A549 (cell line): Measurements from ENCODE around the gene ST6GAL1. TPM values are rescaled to one million over a fixed set of nuclear protein-coding genes. Genes with fewer than 3 reads are reported as not detected.

Experiments
- ATAC-seq, 2 experiments: fragments of 200-7000 bp in 1 of 2; fragments of >200 bp in 1 of 2; cut with Nextera tagmentation in 1 of 2; cut with Tn5 transposase in 1 of 2; 3 replicates each; pipeline versions ENCODE4 v1.8.0 to v1.9.1; 2018 to 2020; ENCODE audit warnings: mild to moderate bottlenecking in 1 of 2, moderate library complexity in 1 of 2
- CTCF ChIA-PET: fragments of 300-600 bp; sonication (Branson Sonifier 250); formaldehyde crosslinking; extraction: SDS; loops from one replicate; lab custom pipeline; 2021; ENCODE audit warnings: antibody characterized with exemption, inconsistent platforms; lab: Yijun Ruan, JAX
- POLR2A ChIA-PET: fragments of 350-600 bp; formaldehyde crosslinking; extraction: SDS; loops from one replicate; lab custom pipeline; 2021; ENCODE audit warnings: antibody characterized with exemption, inconsistent platforms; lab: Yijun Ruan, JAX
- DNase-seq, 2 experiments: peaks; one replicate each; pipeline versions ENCODE4 v3.0.0 to v3.0.0-alpha.2; 2011 to 2016; ENCODE audit warnings: low read depth in 1 of 2, low spot score in 1 of 2
- FAIRE-seq: peaks from 2 replicates; lab custom pipeline; 2011; peaks lifted over from hg19 to GRCh38; lab: Jason Lieb, UNC
- H3K27ac ChIP-seq, 2 experiments: fragments of >200 bp; sonication (Bioruptor Twin); formaldehyde crosslinking; 3 replicates each; pipeline ENCODE4 v1.5.1; 2016 to 2017
- H3K4me1 ChIP-seq: fragments of >200 bp; sonication (Bioruptor Twin); formaldehyde crosslinking; 3 replicates; pipeline ENCODE4 v1.6.1; 2016
- H3K4me2 ChIP-seq: fragments of >200 bp; sonication (Bioruptor Twin); formaldehyde crosslinking; 3 replicates; pipeline ENCODE4 v1.6.1; 2016
- H3K4me3 ChIP-seq: fragments of >200 bp; sonication (Bioruptor Twin); formaldehyde crosslinking; 3 replicates; pipeline ENCODE4 v1.5.1; 2016
- H3K9me3 ChIP-seq: fragments of >200 bp; sonication (Bioruptor Twin); formaldehyde crosslinking; 3 replicates; pipeline ENCODE4 v1.6.1; 2016
- ATOH8 ChIP-seq: fragments of 250-450 bp; sonication (Bioruptor Pico); IDR thresholded peaks from 2 replicates; pipeline ENCODE4 v1.5.0; 2020; ENCODE audit warnings: low read depth, mild to moderate bottlenecking, moderate library complexity
- CEBPB ChIP-seq, 2 experiments: fragments of >200 bp in 1 of 2; sonication (Bioruptor Twin) in 1 of 2; formaldehyde crosslinking in 1 of 2; IDR thresholded peaks; 2 replicates each; pipeline ENCODE4 v1.6.1; 2012 to 2016
- CHD2 ChIP-seq: fragments of 150-350 bp; IDR thresholded peaks from 2 replicates; pipeline ENCODE4 v1.6.1; 2014; ENCODE audit warnings: low read length; ENCODE audit not compliant: partially characterized antibody
- EHF ChIP-seq: fragments of 250-450 bp; sonication (Bioruptor Pico); IDR thresholded peaks from 2 replicates; pipeline ENCODE4 v1.5.0; 2020; ENCODE audit warnings: mild to moderate bottlenecking
- EHMT2 ChIP-seq: fragments of 200-600 bp; sonication (generic); IDR thresholded peaks from 2 replicates; pipeline ENCODE4 v1.6.1; 2016; ENCODE audit warnings: antibody characterized with exemption, low read depth, mild to moderate bottlenecking, moderate library complexity
- HEYL ChIP-seq: fragments of 250-450 bp; sonication (Bioruptor Pico); IDR thresholded peaks from 2 replicates; pipeline ENCODE4 v1.8.0; 2021; ENCODE audit warnings: mild to moderate bottlenecking, moderate library complexity
- HOXB13 ChIP-seq: fragments of 250-450 bp; sonication (Bioruptor Pico); IDR thresholded peaks from 2 replicates; pipeline ENCODE4 v1.5.0; 2020; ENCODE audit warnings: low read depth, mild to moderate bottlenecking, moderate library complexity
- JUN ChIP-seq, 2 experiments: fragments of >200 bp; sonication (Bioruptor Twin); formaldehyde crosslinking; IDR thresholded peaks; 2 replicates in 1 of 2; 3 replicates in 1 of 2; pipeline ENCODE4 v1.6.1; 2016 to 2017
- JUNB ChIP-seq: fragments of >200 bp; sonication (Bioruptor Twin); formaldehyde crosslinking; IDR thresholded peaks from 2 replicates; pipeline ENCODE4 v1.6.1; 2016
- KDM5A ChIP-seq: fragments of 200-600 bp; sonication (generic); IDR thresholded peaks from 2 replicates; pipeline ENCODE4 v1.6.1; 2016; ENCODE audit warnings: antibody characterized with exemption, mild to moderate bottlenecking
- RAD21 ChIP-seq, 2 experiments: fragments of >200 bp in 1 of 2; sonication (Bioruptor Twin) in 1 of 2; formaldehyde crosslinking in 1 of 2; IDR thresholded peaks in 1 of 2; conservative IDR thresholded peaks in 1 of 2; 2 replicates in 1 of 2; 3 replicates in 1 of 2; pipeline ENCODE4 v1.6.1; 2012 to 2018; ENCODE audit warnings: inconsistent platforms in 1 of 2
- RFX5 ChIP-seq: fragments of 450-650 bp; IDR thresholded peaks from 2 replicates; pipeline ENCODE4 v1.7.1; 2014; ENCODE audit warnings: antibody characterized with exemption, mild to moderate bottlenecking, moderate library complexity
- RNF2 ChIP-seq: fragments of 200-600 bp; sonication (generic); IDR thresholded peaks from 2 replicates; pipeline ENCODE4 v1.6.1; 2016; ENCODE audit warnings: low read depth, mild to moderate bottlenecking, antibody characterized with exemption, moderate library complexity, borderline replicate concordance
- SMC3 ChIP-seq: fragments of >200 bp; sonication (Bioruptor Twin); formaldehyde crosslinking; IDR thresholded peaks from 3 replicates; pipeline ENCODE4 v1.6.1; 2018; ENCODE audit warnings: inconsistent platforms
- TFCP2L1 ChIP-seq: fragments of 250-450 bp; sonication (Bioruptor Pico); IDR thresholded peaks from 2 replicates; pipeline ENCODE4 v1.5.0; 2021; ENCODE audit warnings: mild to moderate bottlenecking
- USF2 ChIP-seq: fragments of 450-650 bp; IDR thresholded peaks from 2 replicates; pipeline ENCODE4 v1.6.1; 2014; ENCODE audit warnings: antibody characterized with exemption
- WGBS: methylation state at CpG from one replicate; pipeline ENCODE4 v1.1.6; 2017; ENCODE audit errors: missing lambda C conversion rate; 5-methylcytosine and 5-hydroxymethylcytosine counted together
- polyA plus RNA-seq, 4 experiments: library from polyadenylated mRNA; depleted of rRNA in 3 of 4; stranded (reverse); fragments of >200 nt; fragmentation: RNase III in 1 of 4; extraction: RNeasy Plus Mini Kit Qiagen cat#74134 plus additional on column Dnase treatment in 1 of 4; gene quantifications; 2 replicates in 3 of 4; 3 replicates in 1 of 4; pipeline ENCODE4 v1.2.3, GENCODE V29; 2011 to 2017
- TF ChIP-seq, protein P1 (sequence below): fragments of 150-350 bp; IDR thresholded peaks from 2 replicates; pipeline ENCODE4 v1.6.1; 2014; ENCODE audit warnings: low read depth, mild to moderate bottlenecking, low read length
- TF ChIP-seq, protein P2 (sequence below): fragments of >200 bp; sonication (Bioruptor Twin); formaldehyde crosslinking; IDR thresholded peaks from 3 replicates; pipeline ENCODE4 v1.6.1; 2016
- TF ChIP-seq, protein P3 (sequence below): fragments of 250-450 bp; sonication (Bioruptor Pico); IDR thresholded peaks from 2 replicates; pipeline ENCODE4 v1.5.0; 2021; ENCODE audit warnings: mild to moderate bottlenecking, moderate library complexity, borderline replicate concordance

Gene ST6GAL1
- polyA plus RNA-seq, 2 of the 4 experiments (the other 2 are of a cell fraction): 3.9 to 6.5 TPM

DNA sequence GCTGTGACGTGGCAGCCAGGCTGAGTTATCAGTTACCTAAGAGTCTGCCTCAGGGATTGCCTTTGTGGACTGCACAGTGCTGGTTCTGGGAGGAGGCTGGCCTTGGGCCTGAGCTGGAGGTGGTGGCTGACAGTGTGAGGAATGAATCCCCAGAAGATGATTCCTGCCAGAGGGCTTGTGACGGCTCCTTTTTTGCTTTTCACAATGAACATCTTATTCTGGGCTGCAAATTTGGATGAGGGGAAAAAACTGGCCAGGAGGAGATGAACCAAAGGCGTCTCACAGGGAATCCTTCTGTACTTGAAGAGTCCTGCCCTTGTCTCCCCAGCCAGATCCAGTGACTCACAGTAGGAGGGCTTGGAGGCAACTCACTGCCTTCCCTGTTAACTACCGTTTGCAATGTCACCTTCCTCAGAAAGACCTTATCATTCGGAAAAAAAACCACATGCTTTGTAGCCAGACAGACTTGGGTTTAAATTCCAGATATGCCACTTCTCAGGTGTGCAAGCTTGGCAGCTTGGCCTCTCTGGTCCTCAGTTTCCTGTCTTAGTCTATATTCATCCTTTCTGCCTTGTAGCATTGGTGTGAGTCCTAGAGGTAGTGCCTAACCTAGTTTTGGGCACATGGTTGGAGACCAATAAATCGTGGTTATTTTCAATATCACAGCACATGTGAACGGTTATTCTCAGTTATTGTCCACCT lies 19.1 kb downstream of the ST6GAL1 start:
- ATAC-seq (no peak), FAIRE-seq (no peak), DNase-seq (no peak)
- TF ChIP-seq TFCP2L1 (no peak), ATOH8 (CRISPR knock-in tag) (no peak), RNF2 (no peak), KDM5A (no peak), RAD21 (conservative IDR thresholded peaks at IDR 0.05 in 1 of 2, IDR thresholded peaks at IDR 0.05 in 1 of 2) (no peak), USF2 (no peak), CHD2 (no peak), JUN (IDR thresholded peaks at IDR 0.05) (no peak), EHF (no peak)
- TF ChIP-seq, protein P1, sequence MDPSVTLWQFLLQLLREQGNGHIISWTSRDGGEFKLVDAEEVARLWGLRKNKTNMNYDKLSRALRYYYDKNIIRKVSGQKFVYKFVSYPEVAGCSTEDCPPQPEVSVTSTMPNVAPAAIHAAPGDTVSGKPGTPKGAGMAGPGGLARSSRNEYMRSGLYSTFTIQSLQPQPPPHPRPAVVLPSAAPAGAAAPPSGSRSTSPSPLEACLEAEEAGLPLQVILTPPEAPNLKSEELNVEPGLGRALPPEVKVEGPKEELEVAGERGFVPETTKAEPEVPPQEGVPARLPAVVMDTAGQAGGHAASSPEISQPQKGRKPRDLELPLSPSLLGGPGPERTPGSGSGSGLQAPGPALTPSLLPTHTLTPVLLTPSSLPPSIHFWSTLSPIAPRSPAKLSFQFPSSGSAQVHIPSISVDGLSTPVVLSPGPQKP: no peak
- TF ChIP-seq, protein P2, sequence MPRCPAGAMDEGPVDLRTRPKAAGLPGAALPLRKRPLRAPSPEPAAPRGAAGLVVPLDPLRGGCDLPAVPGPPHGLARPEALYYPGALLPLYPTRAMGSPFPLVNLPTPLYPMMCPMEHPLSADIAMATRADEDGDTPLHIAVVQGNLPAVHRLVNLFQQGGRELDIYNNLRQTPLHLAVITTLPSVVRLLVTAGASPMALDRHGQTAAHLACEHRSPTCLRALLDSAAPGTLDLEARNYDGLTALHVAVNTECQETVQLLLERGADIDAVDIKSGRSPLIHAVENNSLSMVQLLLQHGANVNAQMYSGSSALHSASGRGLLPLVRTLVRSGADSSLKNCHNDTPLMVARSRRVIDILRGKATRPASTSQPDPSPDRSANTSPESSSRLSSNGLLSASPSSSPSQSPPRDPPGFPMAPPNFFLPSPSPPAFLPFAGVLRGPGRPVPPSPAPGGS: no peak
- Histone ChIP-seq H3K4me1 (no peaks in the 10 kb centered on the region), H3K4me2 (no peak overlapping the region), H3K4me3 (no peak overlapping the region), H3K27ac (no peak overlapping the region), H3K9me3 (no peaks in the 10 kb centered on the region)
- ChIA-PET POLR2A (no interaction called here), CTCF (interaction anchor here (1.1 kb wide), 1 partner anchor 100 kb away, joined by 3 read pairs; no protein-coding TSS in a partner anchor)
- 76% methylated on average over 7 of the region's 7 CpGs for WGBS

- no peak overlapping the region for H3K4me2 ChIP-seq
- ATAC-seq (no peak), FAIRE-seq (no peak), DNase-seq (no peak)
- H3K4me3 ChIP-seq: no peak overlapping the region
- 71% methylated on average over 3 of the region's 3 CpGs for WGBS
- no peak overlapping the region for H3K27ac ChIP-seq
- H3K9me3 ChIP-seq: no peaks in the 10 kb centered on the region
- no peaks in the 10 kb centered on the region for H3K4me1 ChIP-seq
- TF ChIP-seq, protein P3, sequence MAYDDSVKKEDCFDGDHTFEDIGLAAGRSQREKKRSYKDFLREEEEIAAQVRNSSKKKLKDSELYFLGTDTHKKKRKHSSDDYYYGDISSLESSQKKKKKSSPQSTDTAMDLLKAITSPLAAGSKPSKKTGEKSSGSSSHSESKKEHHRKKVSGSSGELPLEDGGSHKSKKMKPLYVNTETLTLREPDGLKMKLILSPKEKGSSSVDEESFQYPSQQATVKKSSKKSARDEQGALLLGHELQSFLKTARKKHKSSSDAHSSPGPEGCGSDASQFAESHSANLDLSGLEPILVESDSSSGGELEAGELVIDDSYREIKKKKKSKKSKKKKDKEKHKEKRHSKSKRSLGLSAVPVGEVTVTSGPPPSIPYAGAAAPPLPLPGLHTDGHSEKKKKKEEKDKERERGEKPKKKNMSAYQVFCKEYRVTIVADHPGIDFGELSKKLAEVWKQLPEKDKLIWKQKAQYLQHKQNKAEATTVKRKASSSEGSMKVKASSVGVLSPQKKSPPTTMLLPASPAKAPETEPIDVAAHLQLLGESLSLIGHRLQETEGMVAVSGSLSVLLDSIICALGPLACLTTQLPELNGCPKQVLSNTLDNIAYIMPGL (CRISPR knock-in tag): no peak
- TF ChIP-seq EHMT2 (no peak), ATOH8 (CRISPR knock-in tag) (no peak), SMC3 (no peak), RFX5 (no peak), CEBPB (IDR thresholded peaks at IDR 0.05) (no peak), JUNB (no peak), EHF (no peak), HOXB13 (CRISPR knock-in tag) (no peak), CHD2 (no peak), HEYL (no peak)
- ChIA-PET POLR2A (no interaction called here), CTCF (interaction anchor here (0.7 to 1.1 kb wide), 2 partner anchors 10 to 101 kb away, joined by 3 read pairs; no protein-coding TSS in a partner anchor)
Measured at GRCh38 chr3:186950402-186951093, 20.2 kb downstream of the ST6GAL1 start.
